Measurements from ENCODE around the gene CCNL1. TPM values are rescaled to one million over a fixed set of nuclear protein-coding genes. Genes with fewer than 3 reads are reported as not detected.

CCNL1 gene
- total and polyA plus RNA-seq, 2 of the 4 experiments (the other 2 are of a cell fraction): 60.9 to 83.3 TPM

DNA sequence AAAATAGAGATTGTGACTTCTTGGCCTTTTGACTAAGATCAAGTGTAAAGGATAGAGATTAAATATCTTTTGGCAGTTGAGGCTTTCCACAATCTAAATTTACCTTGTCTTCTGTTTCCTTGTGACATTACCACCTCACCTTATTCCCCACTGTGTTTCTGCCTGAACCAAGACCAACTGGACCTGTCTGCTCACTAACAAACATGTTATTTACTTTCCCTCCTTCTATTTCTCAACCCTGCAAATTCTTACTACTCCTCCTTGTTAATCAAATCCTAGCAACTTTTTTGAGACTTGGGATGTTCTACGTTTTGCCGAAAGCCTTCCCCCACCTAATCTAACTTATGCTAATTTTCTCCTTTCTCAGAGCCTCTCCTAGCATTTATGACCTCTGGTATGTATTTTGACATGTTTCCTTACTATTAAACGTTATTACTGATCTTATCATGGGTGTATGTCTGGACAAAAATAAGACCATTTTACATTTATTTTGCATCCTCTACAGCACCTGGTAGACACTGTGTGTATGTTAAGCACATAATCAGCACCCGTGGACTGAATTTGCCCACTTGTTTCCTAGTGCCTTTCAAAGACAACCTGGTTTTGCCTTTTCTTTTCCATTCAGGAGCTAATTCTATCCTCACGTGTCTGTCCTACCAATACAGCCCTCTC is 7.6 kb upstream of the CCNL1 start:
- Histone ChIP-seq H3K4me2 (ENCODE audit: low read depth, low read length) (no peak overlapping the region), H3K27ac (ENCODE audit: insufficient read depth, low read length) (no peak overlapping the region), H3K18ac (ENCODE audit: low read depth, low read length) (no peak overlapping the region), H2BK15ac (ENCODE audit: low read depth, low read length) (no peak overlapping the region), H2BK120ac (ENCODE audit: low read depth, low read length) (no peak overlapping the region), H3K23ac (ENCODE audit: low read depth, low read length) (no peak overlapping the region), H2BK20ac (ENCODE audit: low read depth, low read length) (no peak overlapping the region), H3K4me1 (ENCODE audit: control insufficient read depth, insufficient read depth, low read length) (no peaks in the 10 kb centered on the region; the same call in 1 of the 2 replicates), H4K5ac (ENCODE audit: low read depth, low read length) (no peak overlapping the region), H3K36me3 (ENCODE audit: control insufficient read depth, insufficient read depth, low read length) (no peaks in the 10 kb centered on the region), H3K4me3 (ENCODE audit: insufficient read depth, low read depth, low read length) (no peak overlapping the region), H2AFZ (replicated peaks; ENCODE audit: low read length, poor library complexity) (no peak overlapping the region), H3K9me3 (ENCODE audit: control insufficient read depth, insufficient read depth, low read length) (no peaks in the 10 kb centered on the region), H3K9ac (ENCODE audit: low read depth, low read length) (no peak overlapping the region), H3K79me1 (ENCODE audit: low read depth in 1 of 2, low read length in 2 of 2) (no peaks in the 10 kb centered on the region), H2BK5ac (ENCODE audit: low read depth, low read length, poor library complexity, severe bottlenecking) (no peak overlapping the region), H2AK5ac (ENCODE audit: low read depth, low read length) (no peak overlapping the region), H3K27me3 (ENCODE audit: control insufficient read depth, insufficient read depth, low read length) (no peaks in the 10 kb centered on the region), H3K9me1 (ENCODE audit: insufficient read depth, low read length) (no peaks in the 10 kb centered on the region), H3K56ac (ENCODE audit: extremely low read depth, insufficient read depth, low read length) (no peak overlapping the region), H4K20me1 (ENCODE audit: insufficient read depth, low read length) (no peaks in the 10 kb centered on the region), H4K8ac (ENCODE audit: low read depth in 2 of 2, low read length in 2 of 2) (no peak overlapping the region), H3K4ac (ENCODE audit: low read depth, low read length) (no peak overlapping the region), H3K14ac (replicated peaks; ENCODE audit: low read depth, low read length) (no peak overlapping the region), H2AK9ac (replicated peaks; ENCODE audit: low read depth, low read length, poor library complexity) (no peak overlapping the region), H4K91ac (ENCODE audit: insufficient read depth, low read depth, low read length) (no peak overlapping the region)
- in situ Hi-C loops (cut with MboI; ENCODE audit: low sequenced_read_pairs) (loop anchor here (25.0 kb wide), 1 partner anchor 1545 kb away; no protein-coding TSS in a partner anchor), intact Hi-C loops (cut with micrococcal nuclease) (no loop called here), dilution Hi-C loops (cut with HindIII; ENCODE audit: low sequenced_read_pairs, unreplicated experiment) (no loop called here)
- no peak for ATAC-seq (ENCODE audit: low read depth)
- ChIA-PET CTCF (interaction anchor here (1.5 kb wide), 1 partner anchor 365 kb away, joined by 4 read pairs; no protein-coding TSS in a partner anchor), POLR2A (ENCODE audit: unreplicated experiment) (no interaction called here)
- no peak for DNase-seq
- BruUV-seq (replicated peaks): no TSS peak
- TF ChIP-seq, protein P1, sequence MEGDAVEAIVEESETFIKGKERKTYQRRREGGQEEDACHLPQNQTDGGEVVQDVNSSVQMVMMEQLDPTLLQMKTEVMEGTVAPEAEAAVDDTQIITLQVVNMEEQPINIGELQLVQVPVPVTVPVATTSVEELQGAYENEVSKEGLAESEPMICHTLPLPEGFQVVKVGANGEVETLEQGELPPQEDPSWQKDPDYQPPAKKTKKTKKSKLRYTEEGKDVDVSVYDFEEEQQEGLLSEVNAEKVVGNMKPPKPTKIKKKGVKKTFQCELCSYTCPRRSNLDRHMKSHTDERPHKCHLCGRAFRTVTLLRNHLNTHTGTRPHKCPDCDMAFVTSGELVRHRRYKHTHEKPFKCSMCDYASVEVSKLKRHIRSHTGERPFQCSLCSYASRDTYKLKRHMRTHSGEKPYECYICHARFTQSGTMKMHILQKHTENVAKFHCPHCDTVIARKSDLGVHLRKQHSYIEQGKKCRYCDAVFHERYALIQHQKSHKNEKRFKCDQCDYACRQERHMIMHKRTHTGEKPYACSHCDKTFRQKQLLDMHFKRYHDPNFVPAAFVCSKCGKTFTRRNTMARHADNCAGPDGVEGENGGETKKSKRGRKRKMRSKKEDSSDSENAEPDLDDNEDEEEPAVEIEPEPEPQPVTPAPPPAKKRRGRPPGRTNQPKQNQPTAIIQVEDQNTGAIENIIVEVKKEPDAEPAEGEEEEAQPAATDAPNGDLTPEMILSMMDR (conservative IDR thresholded peaks at IDR 0.05; ENCODE audit: low read depth, low read length): no peak
- TF ChIP-seq SMC3 (IDR thresholded peaks at IDR 0.05; ENCODE audit: low read depth, low read length): no peak
- TF ChIP-seq CHD1 (IDR thresholded peaks at IDR 0.05; ENCODE audit: low read depth, low read length): no peak
- no peak for TF ChIP-seq RCOR1 (IDR thresholded peaks at IDR 0.05; ENCODE audit: insufficient replicate concordance, low read length)
- TF ChIP-seq NFE2L2 (IDR thresholded peaks at IDR 0.05; ENCODE audit: low read depth, low read length): no peak
- TF ChIP-seq, protein P2, sequence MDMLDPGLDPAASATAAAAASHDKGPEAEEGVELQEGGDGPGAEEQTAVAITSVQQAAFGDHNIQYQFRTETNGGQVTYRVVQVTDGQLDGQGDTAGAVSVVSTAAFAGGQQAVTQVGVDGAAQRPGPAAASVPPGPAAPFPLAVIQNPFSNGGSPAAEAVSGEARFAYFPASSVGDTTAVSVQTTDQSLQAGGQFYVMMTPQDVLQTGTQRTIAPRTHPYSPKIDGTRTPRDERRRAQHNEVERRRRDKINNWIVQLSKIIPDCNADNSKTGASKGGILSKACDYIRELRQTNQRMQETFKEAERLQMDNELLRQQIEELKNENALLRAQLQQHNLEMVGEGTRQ (IDR thresholded peaks at IDR 0.05; ENCODE audit: low read depth, low read length): no peak
- TF ChIP-seq MAFK (IDR thresholded peaks at IDR 0.05; ENCODE audit: low read depth, low read length): no peak
- TF ChIP-seq MXI1 (IDR thresholded peaks at IDR 0.05; ENCODE audit: borderline replicate concordance, low read depth, low read length): no peak
- no peak for TF ChIP-seq POLR2A (IDR thresholded peaks at IDR 0.05; ENCODE audit: low read depth, low read length)
- no peak for TF ChIP-seq RAD21 (IDR thresholded peaks at IDR 0.05; ENCODE audit: low read length)
- no peak for TF ChIP-seq CEBPB (IDR thresholded peaks at IDR 0.05; ENCODE audit: low read depth, low read length)
- TF ChIP-seq MAZ (IDR thresholded peaks at IDR 0.05; ENCODE audit: borderline replicate concordance, low read depth, low read length): no peak
- TF ChIP-seq, protein P3, sequence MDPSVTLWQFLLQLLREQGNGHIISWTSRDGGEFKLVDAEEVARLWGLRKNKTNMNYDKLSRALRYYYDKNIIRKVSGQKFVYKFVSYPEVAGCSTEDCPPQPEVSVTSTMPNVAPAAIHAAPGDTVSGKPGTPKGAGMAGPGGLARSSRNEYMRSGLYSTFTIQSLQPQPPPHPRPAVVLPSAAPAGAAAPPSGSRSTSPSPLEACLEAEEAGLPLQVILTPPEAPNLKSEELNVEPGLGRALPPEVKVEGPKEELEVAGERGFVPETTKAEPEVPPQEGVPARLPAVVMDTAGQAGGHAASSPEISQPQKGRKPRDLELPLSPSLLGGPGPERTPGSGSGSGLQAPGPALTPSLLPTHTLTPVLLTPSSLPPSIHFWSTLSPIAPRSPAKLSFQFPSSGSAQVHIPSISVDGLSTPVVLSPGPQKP (IDR thresholded peaks at IDR 0.05; ENCODE audit: borderline replicate concordance, low read depth, low read length): no peak
- TF ChIP-seq BHLHE40 (IDR thresholded peaks at IDR 0.05; ENCODE audit: low read depth, low read length): no peak
- 50% methylated on average over 3 of the region's 5 CpGs; no CpG with 5 or more reads in 1 of the 2 experiments for WGBS, 2 experiments (ENCODE audit: extremely low coverage in 2 of 2, insufficient read length in 1 of 2)

Measured in IMR-90 (cell line).